ENCODE measurements around the gene CXorf58.
"Not testable (repeated sequence)": the region's sequence is repeated elsewhere in the genome, so short reads cannot be mapped to it uniquely, and the experiment has no call there.

DNA sequence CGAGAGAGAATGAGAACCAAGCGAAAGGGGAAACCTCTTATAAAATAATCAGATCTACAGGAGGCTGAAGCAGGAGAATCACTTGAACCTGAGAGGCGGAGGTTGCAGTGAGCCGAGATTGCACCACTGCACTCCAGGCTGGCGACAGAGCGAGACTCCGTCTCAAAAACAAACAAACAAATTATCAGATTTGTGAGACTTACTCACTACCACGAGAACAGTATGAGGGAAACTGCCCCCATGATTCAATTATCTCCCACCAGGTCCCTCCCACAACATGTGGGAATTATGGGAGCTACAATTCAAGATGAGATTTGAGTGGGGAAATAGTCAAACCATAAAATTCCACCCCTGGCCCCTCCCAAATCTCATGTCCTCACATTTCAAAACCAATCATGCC is 57.8 kb downstream of the CXorf58 start:
- not testable (repeated sequence) for TF ChIP-seq RARB (CRISPR knock-in tag; IDR thresholded peaks at IDR 0.05); ZC3H10 (CRISPR knock-in tag; IDR thresholded peaks at IDR 0.05); SNAI2 (CRISPR knock-in tag; IDR thresholded peaks at IDR 0.05); ZNF565 (CRISPR knock-in tag; conservative IDR thresholded peaks at IDR 0.05; ENCODE audit: low read depth)
- TF ChIP-seq, protein P1, sequence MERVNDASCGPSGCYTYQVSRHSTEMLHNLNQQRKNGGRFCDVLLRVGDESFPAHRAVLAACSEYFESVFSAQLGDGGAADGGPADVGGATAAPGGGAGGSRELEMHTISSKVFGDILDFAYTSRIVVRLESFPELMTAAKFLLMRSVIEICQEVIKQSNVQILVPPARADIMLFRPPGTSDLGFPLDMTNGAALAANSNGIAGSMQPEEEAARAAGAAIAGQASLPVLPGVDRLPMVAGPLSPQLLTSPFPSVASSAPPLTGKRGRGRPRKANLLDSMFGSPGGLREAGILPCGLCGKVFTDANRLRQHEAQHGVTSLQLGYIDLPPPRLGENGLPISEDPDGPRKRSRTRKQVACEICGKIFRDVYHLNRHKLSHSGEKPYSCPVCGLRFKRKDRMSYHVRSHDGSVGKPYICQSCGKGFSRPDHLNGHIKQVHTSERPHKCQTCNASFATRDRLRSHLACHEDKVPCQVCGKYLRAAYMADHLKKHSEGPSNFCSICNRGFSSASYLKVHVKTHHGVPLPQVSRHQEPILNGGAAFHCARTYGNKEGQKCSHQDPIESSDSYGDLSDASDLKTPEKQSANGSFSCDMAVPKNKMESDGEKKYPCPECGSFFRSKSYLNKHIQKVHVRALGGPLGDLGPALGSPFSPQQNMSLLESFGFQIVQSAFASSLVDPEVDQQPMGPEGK (CRISPR knock-in tag; IDR thresholded peaks at IDR 0.05; ENCODE audit: borderline replicate concordance), result not testable (repeated sequence)
- TF ChIP-seq, protein P2, sequence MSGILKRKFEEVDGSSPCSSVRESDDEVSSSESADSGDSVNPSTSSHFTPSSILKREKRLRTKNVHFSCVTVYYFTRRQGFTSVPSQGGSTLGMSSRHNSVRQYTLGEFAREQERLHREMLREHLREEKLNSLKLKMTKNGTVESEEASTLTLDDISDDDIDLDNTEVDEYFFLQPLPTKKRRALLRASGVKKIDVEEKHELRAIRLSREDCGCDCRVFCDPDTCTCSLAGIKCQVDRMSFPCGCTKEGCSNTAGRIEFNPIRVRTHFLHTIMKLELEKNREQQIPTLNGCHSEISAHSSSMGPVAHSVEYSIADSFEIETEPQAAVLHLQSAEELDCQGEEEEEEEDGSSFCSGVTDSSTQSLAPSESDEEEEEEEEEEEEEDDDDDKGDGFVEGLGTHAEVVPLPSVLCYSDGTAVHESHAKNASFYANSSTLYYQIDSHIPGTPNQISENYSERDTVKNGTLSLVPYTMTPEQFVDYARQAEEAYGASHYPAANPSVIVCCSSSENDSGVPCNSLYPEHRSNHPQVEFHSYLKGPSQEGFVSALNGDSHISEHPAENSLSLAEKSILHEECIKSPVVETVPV (CRISPR knock-in tag; IDR thresholded peaks at IDR 0.05), result not testable (repeated sequence)
